Activated naive CD4-positive, alpha-beta T cell (primary cell): Measurements from ENCODE around the gene H2AZ2.

Experiments
- DNase-seq, 4 experiments: peaks; one replicate each; lab custom pipeline; 2025; lab: John Stamatoyannopoulos, UW

Gene H2AZ2

DNA sequence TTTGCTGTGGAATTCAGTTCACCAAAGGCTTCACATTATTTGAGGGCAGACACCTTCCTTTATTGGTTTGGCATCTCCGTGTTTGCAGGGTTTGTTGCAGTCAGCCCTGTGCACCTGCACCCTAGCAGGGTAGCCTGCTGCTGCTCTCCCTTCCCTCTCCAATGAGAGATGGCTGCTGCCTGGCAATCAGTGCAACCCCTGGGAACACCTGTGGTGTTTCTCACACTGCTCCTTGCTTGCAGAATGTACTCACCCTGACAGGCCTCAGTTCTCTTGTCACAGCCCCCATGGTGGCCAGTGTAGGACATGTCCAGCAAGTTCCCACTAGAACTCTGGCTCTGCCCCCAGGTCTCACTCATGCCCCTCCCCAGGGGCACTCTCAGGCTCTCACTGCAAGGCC, 63.5 kb downstream of the H2AZ2 start:
- no peak for DNase-seq

DNA sequence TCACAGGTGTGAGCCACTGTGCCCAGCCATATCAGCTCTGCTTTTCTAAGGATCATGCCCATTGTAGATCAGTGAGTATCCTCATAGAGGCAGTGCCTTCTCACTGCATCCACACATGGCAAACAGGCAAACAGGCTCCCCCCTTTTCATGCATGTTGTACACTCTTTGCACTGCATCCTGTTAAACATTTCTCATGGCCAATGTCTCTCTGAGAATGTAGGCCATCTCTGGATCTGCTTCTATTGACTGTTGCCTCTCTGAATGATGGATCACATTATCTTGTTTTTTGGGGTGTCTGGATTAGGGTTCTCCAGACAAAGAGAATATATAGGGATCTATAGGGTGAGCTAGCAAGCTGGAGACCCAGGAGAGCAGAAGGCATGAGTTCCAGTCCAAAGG, 64.5 kb downstream of the H2AZ2 start:
- DNase-seq, result no peak

DNA sequence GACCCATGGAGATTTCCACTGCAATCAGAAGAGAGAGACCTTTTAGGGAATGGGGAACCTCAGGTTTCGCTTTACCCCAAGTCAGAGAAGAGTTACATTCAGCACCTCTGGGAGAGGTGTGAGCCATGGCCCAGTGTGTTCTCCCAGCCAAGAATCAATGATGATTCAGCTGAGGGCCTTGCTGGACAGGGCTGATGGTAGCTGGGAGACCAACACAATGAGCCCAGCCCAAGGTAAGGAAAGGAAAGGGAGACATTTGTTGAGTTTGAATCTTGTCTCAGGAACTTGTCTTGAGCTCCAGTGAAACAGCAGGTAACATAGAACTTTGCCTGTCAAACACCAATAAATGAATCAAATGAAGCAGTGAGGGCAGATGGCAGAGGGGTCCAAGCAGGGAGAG, 65.4 kb downstream of the H2AZ2 start:
- DNase-seq, result no peak
